GM12892 (cell line): ENCODE results near the gene SPCS2.

Source experiments
- DNase-seq: peaks from one replicate; pipeline ENCODE4 v3.0.0; 2011; ENCODE audit not compliant: insufficient read length
- FAIRE-seq: peaks from 2 replicates; lab custom pipeline; 2011; peaks lifted over from hg19 to GRCh38; lab: Jason Lieb, UNC
- POLR2A ChIP-seq: IDR thresholded peaks from 2 replicates; pipeline ENCODE4 v1.6.1; 2011; ENCODE audit warnings: low read depth, low read length, control low read depth
- POLR2AphosphoS5 ChIP-seq: IDR thresholded peaks from 2 replicates; pipeline ENCODE4 v1.6.1; 2011; ENCODE audit warnings: low read depth, low read length, control low read depth
- TAF1 ChIP-seq: IDR thresholded peaks from 2 replicates; pipeline ENCODE4 v1.6.1; 2011; ENCODE audit warnings: low read depth, mild to moderate bottlenecking, control low read depth, low read length, borderline replicate concordance

The SPCS2 gene

DNA sequence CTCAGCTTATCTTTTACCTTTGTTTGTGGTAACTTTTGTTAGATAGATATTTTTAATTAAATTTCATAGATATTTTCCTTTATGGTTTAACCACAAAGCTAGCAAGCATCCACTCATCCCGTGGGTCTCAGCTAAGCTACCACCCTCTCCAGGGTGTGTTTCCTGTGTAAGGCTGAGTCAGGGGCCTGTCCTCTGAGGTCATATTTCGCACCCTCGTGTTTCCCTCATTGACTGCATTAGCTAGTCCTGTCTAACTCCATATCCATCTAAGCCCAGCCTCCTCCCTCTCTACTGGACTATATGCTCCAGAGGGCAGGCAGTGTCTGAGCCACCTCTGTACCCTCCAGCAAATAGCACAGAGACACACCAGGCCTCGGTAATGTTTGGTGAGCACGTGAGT lies 16.9 kb upstream of the SPCS2 start:
- TF ChIP-seq POLR2A, result no peak
- TF ChIP-seq POLR2AphosphoS5, result no peak
- TF ChIP-seq TAF1, result no peak
- DNase-seq (no peak), FAIRE-seq (no peak)

DNA sequence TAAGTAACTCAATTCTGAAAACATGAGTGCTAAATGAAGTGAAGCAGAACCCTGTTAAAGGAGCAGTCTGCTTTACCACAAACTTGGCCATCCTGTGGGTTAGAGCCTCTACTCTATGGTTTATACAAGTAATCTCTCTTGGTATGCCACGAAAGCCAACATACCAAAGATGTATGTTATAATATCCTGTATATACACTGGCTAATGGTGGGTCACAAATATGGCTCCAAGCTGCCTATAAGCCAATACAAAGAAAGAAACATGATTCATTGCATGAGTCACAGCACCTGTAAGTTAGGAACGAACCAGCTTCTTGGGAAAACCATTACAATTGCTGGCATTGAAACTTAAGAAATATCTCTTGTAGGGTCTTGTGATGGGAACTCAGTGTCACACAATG lies 16.3 kb upstream of the SPCS2 start:
- FAIRE-seq, result no peak

DNA sequence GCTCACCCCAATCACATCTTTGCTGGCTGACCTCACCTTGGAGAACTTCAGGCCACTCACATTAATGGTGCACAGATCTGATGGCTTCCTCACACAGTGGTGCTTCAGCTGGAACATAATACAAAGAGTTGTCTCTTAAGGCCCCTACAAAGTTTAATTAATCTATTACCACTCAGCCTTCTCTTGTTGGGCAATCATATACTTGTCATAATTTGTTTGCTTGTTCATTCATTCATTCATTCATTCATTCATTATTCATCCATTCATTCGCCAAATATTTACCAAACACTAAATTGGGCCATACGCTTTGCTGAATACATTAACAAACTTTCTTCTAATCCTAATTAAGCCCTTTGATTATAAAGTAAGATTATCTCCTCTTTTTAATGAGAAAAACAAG lies 15.3 kb upstream of the SPCS2 start:
- TF ChIP-seq POLR2AphosphoS5 (no peak), POLR2A (no peak), TAF1 (no peak)
- no peak for DNase-seq
- FAIRE-seq, result no peak

More for the DNA sequence above, 16.3 kb upstream of the SPCS2 start:
- TF ChIP-seq POLR2AphosphoS5, result no peak
- no peak for TF ChIP-seq POLR2A
- TF ChIP-seq TAF1, result no peak
- DNase-seq, result no peak

DNA sequence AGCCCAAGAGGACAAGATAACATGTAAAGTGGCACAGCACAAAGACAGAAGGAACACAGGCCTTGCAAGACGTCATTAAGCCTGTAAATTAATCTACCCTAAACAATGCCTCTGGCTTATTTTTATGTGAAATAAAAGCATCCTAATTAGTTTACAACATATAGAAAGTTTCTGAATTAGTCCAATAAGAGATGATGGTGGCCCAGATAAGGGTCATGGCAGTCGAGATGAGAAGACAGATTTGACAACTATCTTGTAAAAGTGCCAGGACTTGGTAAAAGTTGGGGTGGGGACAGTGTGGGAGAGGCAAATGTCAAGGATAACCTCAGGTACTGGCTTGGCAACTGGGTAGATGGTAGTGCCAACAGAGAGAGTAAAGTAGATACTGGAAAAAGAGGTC lies 13.8 kb upstream of the SPCS2 start:
- no peak for DNase-seq
- no peak for FAIRE-seq
- no peak for TF ChIP-seq TAF1
- no peak for TF ChIP-seq POLR2AphosphoS5
- no peak for TF ChIP-seq POLR2A

DNA sequence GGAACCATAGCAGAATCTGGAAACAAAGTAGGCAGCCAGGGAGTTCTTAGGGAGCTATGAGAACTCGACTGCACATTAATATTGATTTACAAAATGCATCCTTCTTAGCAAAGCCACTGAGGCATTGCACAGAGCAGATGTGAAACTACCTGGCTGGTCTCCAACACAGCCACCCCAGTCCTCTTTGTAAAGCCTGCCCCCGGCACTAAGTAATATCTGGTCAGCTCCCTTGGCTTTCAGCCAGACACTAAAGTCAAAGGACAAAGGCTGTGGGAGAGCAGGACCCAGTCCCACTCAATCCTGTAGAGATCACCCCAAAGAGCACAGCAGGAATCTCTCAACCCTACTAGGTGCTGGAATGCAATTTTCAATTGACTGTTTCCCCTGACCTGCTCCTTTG lies 13.0 kb upstream of the SPCS2 start:
- peak; percentile 42 for FAIRE-seq
- DNase-seq, result no peak
- TF ChIP-seq POLR2A, result no peak

DNA sequence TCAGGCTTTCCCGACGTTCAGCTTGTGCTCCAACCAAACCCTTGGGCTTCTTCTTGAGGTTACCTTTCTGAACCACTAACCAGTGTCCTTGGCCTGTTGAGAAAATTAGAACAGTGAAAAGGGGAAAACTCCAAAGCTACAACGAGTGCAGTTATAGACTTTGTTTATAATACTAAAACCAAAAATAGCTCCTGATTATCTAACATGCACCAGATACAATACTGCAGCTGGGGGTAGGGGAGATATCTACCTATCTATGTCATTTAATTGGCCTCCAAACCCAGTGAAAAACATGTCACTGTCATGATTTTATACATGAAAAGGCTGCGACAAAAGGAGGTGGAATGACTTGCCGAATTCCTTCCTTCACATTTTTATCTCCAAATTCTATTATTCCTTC lies 12.1 kb upstream of the SPCS2 start:
- DNase-seq (no peak), FAIRE-seq (no peak)
- TF ChIP-seq POLR2AphosphoS5 (no peak), POLR2A (no peak), TAF1 (no peak)

DNA sequence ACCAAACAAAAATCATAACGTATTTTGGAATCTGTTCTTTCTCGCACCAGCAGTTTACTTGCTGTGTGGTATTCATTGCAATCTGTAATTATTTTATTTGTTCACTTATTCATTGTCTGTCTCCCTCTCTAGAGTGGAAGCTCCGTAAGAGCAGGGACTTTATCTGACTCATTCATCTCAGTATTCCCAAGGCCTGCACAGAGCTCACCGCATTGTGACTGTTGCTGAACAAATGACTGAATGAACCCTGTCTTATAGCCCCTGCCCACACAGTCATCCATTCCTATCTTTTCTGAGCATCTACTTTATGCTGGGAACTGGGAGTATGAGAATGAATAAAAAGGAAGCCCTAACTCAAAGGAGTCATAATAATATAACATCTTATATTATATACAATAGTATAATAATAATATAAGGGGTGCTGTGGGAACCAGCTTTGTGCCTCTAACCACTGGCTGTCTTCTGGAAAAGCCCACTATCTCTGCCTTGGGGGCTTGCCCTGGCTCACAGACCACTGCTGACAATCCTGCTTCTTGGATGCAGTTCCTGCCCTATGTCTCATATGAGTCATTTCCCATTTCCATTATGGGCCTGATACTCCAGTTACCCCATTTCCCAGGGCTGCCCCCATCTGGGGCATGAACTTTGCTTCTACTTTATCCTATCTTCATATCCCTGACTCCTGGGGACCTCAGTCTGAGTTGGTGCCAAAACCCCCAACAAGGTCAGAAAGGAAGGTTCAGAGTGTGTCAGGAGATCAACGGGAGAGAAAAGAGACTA lies 11.2 kb upstream of the SPCS2 start:
- TF ChIP-seq POLR2A, result no peak
- TF ChIP-seq POLR2AphosphoS5, result no peak
- TF ChIP-seq TAF1, result no peak
- DNase-seq, result no peak
- FAIRE-seq, result no peak

DNA sequence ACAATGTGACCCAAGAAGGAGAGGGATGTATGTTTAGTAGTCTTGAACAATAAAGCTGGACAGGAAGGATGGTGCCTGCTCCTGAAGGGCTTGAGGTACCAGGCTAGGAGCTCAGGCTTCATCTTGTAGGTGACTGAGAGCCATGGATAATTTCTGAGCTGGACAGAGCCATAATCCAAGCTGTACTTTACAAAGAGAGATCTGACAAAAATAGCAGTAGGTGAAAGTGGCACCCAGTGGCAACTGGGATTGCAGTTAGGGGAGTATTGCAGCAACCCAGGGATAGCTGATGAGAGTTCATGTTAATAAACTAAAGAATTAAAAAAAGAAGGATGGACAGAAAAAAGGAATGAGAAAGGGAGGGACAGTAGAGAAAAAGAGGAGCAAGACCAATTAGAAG lies 7.6 kb upstream of the SPCS2 start:
- TF ChIP-seq TAF1 (no peak), POLR2AphosphoS5 (no peak), POLR2A (no peak)
- FAIRE-seq (no peak), DNase-seq (no peak)

DNA sequence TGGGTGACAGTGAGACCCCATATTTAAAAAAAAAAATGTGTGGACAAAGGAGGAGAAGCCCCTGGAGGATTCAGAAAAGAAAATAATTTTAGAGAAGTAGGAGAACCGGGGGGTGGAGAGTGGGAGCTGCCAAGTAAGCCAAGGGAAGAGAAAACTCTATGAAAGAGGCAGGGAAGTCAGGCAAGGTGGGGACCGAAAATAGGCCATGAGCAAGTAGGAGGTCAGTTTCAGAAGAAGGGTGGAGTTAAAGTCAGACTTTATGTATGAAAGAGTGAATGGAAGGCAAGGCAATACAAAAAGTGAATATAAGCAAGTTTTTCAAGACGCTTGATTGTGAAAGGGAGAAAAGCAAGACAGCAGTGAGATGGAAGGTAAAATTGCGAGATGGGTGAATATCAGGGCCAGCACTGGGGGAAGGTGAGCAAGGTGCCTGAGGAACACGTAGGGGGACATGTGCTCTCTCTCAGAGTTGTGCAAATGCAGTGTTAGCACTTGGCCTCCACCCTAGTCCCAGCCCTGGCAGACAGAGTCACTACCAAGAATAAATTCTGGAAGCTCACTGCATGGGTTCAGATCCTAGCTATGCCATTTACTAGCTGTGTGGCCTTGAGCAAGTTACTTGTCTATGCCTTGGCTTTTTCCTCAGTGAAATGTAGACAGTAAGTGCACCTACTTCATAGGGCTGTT lies 6.8 kb upstream of the SPCS2 start:
- TF ChIP-seq POLR2AphosphoS5, result no peak
- TF ChIP-seq TAF1, result no peak
- DNase-seq (no peak), FAIRE-seq (no peak)

DNA sequence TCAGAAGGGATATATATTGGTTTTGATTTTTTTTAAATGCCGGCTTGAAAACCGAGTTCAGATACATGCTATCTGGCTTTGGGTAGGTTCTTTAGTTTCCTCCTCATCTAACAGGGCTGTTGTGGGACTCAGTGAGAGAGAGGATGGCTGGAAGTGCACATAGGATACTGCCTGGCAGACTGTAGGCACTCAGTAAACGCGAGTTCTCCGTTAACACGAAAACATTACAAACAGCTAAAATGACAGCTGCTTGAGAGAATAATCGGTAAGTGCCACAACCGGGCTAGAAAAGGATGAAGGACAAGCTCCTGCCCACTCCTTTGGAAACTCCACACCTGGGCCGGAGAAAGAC lies 544 bp upstream of the SPCS2 start:
- DNase-seq (no peak), FAIRE-seq (no peak)
- TF ChIP-seq POLR2A (no peak), TAF1 (no peak), POLR2AphosphoS5 (no peak)

DNA sequence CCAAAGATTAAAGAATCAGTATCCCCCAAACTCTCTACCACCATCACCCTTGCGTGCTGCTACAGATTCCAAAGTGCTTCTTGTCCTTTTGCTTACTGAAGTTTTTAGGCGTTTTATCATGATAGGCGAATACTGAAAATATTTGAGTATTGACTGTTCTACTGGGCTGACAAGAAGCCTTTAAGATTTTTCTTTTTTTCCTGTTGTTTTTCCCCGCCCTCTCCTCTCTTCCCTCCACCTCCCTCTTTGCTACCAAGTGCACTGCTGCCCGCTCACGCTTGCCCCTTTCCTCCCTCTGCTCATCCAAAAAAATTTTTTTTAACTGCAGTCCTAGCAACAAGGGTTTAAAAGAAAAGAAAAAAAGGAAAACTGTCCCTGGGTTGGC lies 679 bp downstream of the SPCS2 start:
- FAIRE-seq (peak; percentile 58), DNase-seq (no peak)
- TF ChIP-seq TAF1 (no peak), POLR2A (no peak), POLR2AphosphoS5 (no peak)

DNA sequence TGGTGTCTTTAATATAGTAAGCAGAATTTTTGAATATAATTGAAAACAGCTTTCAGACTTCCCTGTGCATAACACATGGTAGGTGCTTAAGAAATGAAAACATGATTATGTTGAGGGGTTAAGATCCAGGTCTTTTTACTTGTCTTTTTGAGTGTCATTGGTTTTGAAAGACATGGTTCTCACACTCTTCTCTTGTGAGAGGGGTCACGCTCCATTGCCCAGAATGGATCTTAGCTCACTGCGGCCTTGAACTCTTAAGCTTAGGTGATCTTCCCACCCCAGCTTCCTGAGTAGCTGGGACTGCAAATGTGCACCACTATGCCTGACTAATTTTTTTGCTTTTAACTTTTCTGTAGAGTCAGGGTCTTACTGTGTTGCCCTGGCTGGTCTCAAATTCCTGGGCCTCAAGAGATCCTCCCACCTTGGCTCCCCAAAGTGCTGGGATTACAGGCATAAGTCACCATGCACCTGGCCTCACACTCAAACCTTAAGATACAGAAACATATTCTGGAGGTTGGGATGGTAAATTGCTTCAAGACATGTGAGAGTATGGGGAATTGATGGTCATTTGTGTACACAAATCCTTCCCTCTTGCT lies 1.4 kb downstream of the SPCS2 start:
- TF ChIP-seq TAF1, result no peak
- peak; percentile 57 for FAIRE-seq
- DNase-seq, result no peak
